Stomach (tissue), 4 donors: ENCODE results near the gene LZTR1.

Experiments
- POLR2A ChIP-seq, 4 donors: fragments of 450-650 bp; IDR thresholded peaks; one replicate each; pipeline ENCODE4 v1.6.1; 2016; ENCODE audit warnings: antibody characterized with exemption in 4 of 4, control low read depth in 2 of 4, mild to moderate bottlenecking in 1 of 4, moderate library complexity in 1 of 4
- POLR2AphosphoS5 ChIP-seq, 3 donors: sonication (generic); formaldehyde crosslinking; IDR thresholded peaks; one replicate each; pipeline ENCODE4 v1.6.1; 2016; ENCODE audit warnings: antibody characterized with exemption in 3 of 3
- TF ChIP-seq, protein P1 (sequence below), 7 experiments: fragments of 450-650 bp in 4 of 7; fragments of 200-600 bp in 3 of 7; sonication (generic) in 3 of 7; IDR thresholded peaks; one replicate each; pipeline ENCODE4 v1.5.1; 2016 to 2019; ENCODE audit warnings: antibody characterized with exemption in 7 of 7, control low read depth in 2 of 7, mild to moderate bottlenecking in 1 of 7

DNA sequence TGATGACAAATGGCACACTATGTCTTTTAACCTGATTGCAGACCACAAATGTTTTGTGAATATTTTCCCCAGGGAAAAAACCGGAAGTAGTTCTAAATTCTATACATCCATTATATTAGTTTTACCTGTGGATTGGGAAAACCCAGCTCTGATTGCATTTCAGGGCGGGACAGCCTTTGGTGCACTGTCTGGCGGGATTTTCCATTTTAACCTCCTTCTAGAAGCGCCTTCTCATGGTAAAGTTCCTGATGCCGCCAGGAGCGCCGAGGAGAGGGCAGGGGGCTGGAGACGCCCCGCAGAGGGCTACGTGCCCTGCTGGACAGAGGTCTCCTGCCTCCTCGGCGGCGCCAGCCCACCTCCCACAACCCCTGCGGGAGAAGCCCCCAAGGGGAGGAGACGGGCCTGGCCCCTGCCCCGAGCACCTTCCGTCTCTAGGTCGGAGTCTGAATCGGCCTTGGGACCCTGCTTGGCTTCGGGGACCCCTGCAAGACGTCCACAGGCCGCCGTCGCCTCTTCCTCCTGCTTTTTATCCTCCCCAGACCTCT is 31.6 kb downstream of the LZTR1 start:
- TF ChIP-seq, protein P1, sequence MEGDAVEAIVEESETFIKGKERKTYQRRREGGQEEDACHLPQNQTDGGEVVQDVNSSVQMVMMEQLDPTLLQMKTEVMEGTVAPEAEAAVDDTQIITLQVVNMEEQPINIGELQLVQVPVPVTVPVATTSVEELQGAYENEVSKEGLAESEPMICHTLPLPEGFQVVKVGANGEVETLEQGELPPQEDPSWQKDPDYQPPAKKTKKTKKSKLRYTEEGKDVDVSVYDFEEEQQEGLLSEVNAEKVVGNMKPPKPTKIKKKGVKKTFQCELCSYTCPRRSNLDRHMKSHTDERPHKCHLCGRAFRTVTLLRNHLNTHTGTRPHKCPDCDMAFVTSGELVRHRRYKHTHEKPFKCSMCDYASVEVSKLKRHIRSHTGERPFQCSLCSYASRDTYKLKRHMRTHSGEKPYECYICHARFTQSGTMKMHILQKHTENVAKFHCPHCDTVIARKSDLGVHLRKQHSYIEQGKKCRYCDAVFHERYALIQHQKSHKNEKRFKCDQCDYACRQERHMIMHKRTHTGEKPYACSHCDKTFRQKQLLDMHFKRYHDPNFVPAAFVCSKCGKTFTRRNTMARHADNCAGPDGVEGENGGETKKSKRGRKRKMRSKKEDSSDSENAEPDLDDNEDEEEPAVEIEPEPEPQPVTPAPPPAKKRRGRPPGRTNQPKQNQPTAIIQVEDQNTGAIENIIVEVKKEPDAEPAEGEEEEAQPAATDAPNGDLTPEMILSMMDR (IDR thresholded peaks at IDR 0.05), result no peak
- no peak for TF ChIP-seq POLR2A (IDR thresholded peaks at IDR 0.05)
- TF ChIP-seq POLR2AphosphoS5 (IDR thresholded peaks at IDR 0.05), result no peak
